Endodermal cell (in vitro differentiated cells): ENCODE data around the gene SPG7. TPM values are rescaled to one million over a fixed set of nuclear protein-coding genes. Genes with fewer than 3 reads are reported as not detected.
"Not testable (repeated sequence)": the region's sequence is repeated elsewhere in the genome, so short reads cannot be mapped to it uniquely, and the experiment has no call there.

ENCODE experiments used
- DNase-seq: peaks from one replicate; pipeline ENCODE4 v3.0.0-alpha.2; 2017
- H3K27ac ChIP-seq: 2 replicates; pipeline ENCODE4 v1.5.1; 2013; ENCODE audit warnings: mild to moderate bottlenecking, low read depth, low read length, moderate library complexity
- H3K27me3 ChIP-seq: 2 replicates; pipeline ENCODE4 v1.6.1; 2013; ENCODE audit warnings: mild to moderate bottlenecking, low read length, moderate library complexity; ENCODE audit not compliant: insufficient read depth, control insufficient read depth, poor library complexity, severe bottlenecking
- H3K36me3 ChIP-seq: 2 replicates; pipeline ENCODE4 v1.7.0; 2013; ENCODE audit warnings: mild to moderate bottlenecking, low read length, moderate library complexity; ENCODE audit not compliant: control insufficient read depth, insufficient read depth
- H3K4me1 ChIP-seq: one replicate; pipeline ENCODE4 v1.7.0; 2013; ENCODE audit warnings: low read length; ENCODE audit not compliant: control insufficient read depth, insufficient read depth
- H3K4me3 ChIP-seq: 2 replicates; pipeline ENCODE4 v1.5.1; 2013; ENCODE audit warnings: mild to moderate bottlenecking, low read length, moderate library complexity
- H3K9ac ChIP-seq: 2 replicates; pipeline ENCODE4 v1.6.1; 2013; ENCODE audit warnings: mild to moderate bottlenecking, low read length, moderate library complexity; ENCODE audit not compliant: poor library complexity, severe bottlenecking; ENCODE audit errors: extremely low read depth
- H3K9me3 ChIP-seq: 2 replicates; pipeline ENCODE4 v1.6.1; 2013; ENCODE audit warnings: mild to moderate bottlenecking, low read length, moderate library complexity; ENCODE audit not compliant: control insufficient read depth
- H3K27ac Mint-ChIP-seq: 2 replicates; pipeline ENCODE4 v1.8.0; 2020; ENCODE audit warnings: mixed read lengths
- H3K27me3 Mint-ChIP-seq: 2 replicates; pipeline ENCODE4 v1.8.0; 2021; ENCODE audit warnings: mild to moderate bottlenecking, mixed read lengths; ENCODE audit not compliant: insufficient read depth
- H3K36me3 Mint-ChIP-seq: 2 replicates; pipeline ENCODE4 v1.8.0; 2020; ENCODE audit warnings: low read depth, mixed read lengths
- H3K4me1 Mint-ChIP-seq: 2 replicates; pipeline ENCODE4 v1.8.0; 2020; ENCODE audit warnings: mixed read lengths
- H3K4me3 Mint-ChIP-seq: 2 replicates; pipeline ENCODE4 v1.8.0; 2020; ENCODE audit warnings: mild to moderate bottlenecking, moderate library complexity, mixed read lengths
- H3K9me3 Mint-ChIP-seq: 2 replicates; pipeline ENCODE4 v1.8.0; 2020; ENCODE audit warnings: mild to moderate bottlenecking, mixed read lengths
- CTCF ChIP-seq: fragments of 200-600 bp; sonication (generic); conservative IDR thresholded peaks from 2 replicates; pipeline ENCODE4 v1.5.0; 2021; ENCODE audit warnings: antibody characterized with exemption, mild to moderate bottlenecking
- WGBS, 2 experiments: methylation state at CpG; one replicate each; pipeline versions ENCODE4 v1.1.5 to v1.1.7; 2013; ENCODE audit warnings: missing lambda C conversion rate in 2 of 2, mixed read lengths in 1 of 2; ENCODE audit not compliant: insufficient coverage in 1 of 2, insufficient read length in 1 of 2; 5-methylcytosine and 5-hydroxymethylcytosine counted together
- total RNA-seq, 2 donors: library from RNA; stranded (reverse); fragmentation: NEBNext Ultra II Directional in 1 of 2; extraction: Animal tissue kit (Norgen Biotek cat#: 25700) in 1 of 2; gene quantifications; 2 replicates in 1 of 2; 3 replicates in 1 of 2; pipeline ENCODE4 v1.2.1, GENCODE V29; 2021

The SPG7 gene
- total RNA-seq, 2 donors from 2014 or later, result 153 to 156 TPM

- H3K4me1 Mint-ChIP-seq, result no peaks in the 10 kb centered on the region
- WGBS, 2 experiments, result 88 to 98% methylated on average over 3 to 7 of the region's 7 CpGs
These were observed 78.0 kb downstream of the SPG7 start for GRCh38 chr16:89586218-89586617.

GRCh38 chr16:89586853-89587252 is 78.7 kb downstream of the SPG7 start:
- H3K9me3 Mint-ChIP-seq, result peaks cover 3% of the 10 kb centered on the region
- no peak for DNase-seq

More at GRCh38 chr16:89586218-89586617, 78.0 kb downstream of the SPG7 start:
- H3K9me3 ChIP-seq, result no peaks in the 10 kb centered on the region
- no peak for TF ChIP-seq CTCF
- H3K4me1 ChIP-seq, result no peaks in the 10 kb centered on the region
- H3K27me3 ChIP-seq, result no peaks in the 10 kb centered on the region
- no peak overlapping the region for H3K4me3 ChIP-seq
- no peak for DNase-seq
- H3K27ac ChIP-seq, result no peak overlapping the region
- Mint-ChIP-seq H3K4me3 (no peak overlapping the region), H3K9me3 (peaks cover 3% of the 10 kb centered on the region), H3K27me3 (no peaks in the 10 kb centered on the region), H3K36me3 (no peaks in the 10 kb centered on the region), H3K27ac (no peak overlapping the region)
- no peak overlapping the region for H3K9ac ChIP-seq
- H3K36me3 ChIP-seq, result no peaks in the 10 kb centered on the region

GRCh38 chr16:89587676-89588075 is 79.5 kb downstream of the SPG7 start:
- H3K36me3 ChIP-seq, H3K4me1 ChIP-seq, H3K27me3 Mint-ChIP-seq, H3K4me3 ChIP-seq, H3K27ac ChIP-seq, H3K36me3 Mint-ChIP-seq, H3K9ac ChIP-seq, H3K27ac Mint-ChIP-seq, H3K9me3 ChIP-seq, DNase-seq, H3K9me3 Mint-ChIP-seq, H3K4me1 Mint-ChIP-seq, H3K4me3 Mint-ChIP-seq, H3K27me3 ChIP-seq: not testable (repeated sequence)
- WGBS, 2 experiments, result 94% methylated on average over 14 of the region's 36 CpGs; no CpG with 5 or more reads in 1 of the 2 experiments

More at GRCh38 chr16:89586853-89587252, 78.7 kb downstream of the SPG7 start:
- Histone ChIP-seq H3K4me3 (no peak overlapping the region), H3K27ac (no peak overlapping the region), H3K9me3 (no peaks in the 10 kb centered on the region), H3K36me3 (no peaks in the 10 kb centered on the region), H3K9ac (no peak overlapping the region), H3K4me1 (no peaks in the 10 kb centered on the region), H3K27me3 (no peaks in the 10 kb centered on the region)
- Mint-ChIP-seq H3K36me3 (no peaks in the 10 kb centered on the region), H3K4me3 (no peak overlapping the region), H3K4me1 (no peaks in the 10 kb centered on the region), H3K27me3 (no peaks in the 10 kb centered on the region), H3K27ac (no peak overlapping the region)
- 94 to 97% methylated on average over 8 to 13 of the region's 25 CpGs for WGBS, 2 experiments
- no peak for TF ChIP-seq CTCF
